HepG2 (cell line): ENCODE measurements around the gene C1QTNF1.

Experiments
- EEA1 ChIP-seq: sonication (generic); formaldehyde crosslinking; IDR thresholded peaks from 2 replicates; pipeline ENCODE4 v1.5.1; 2020; ENCODE audit warnings: mild to moderate bottlenecking, missing genetic modification reagents, borderline replicate concordance
- HIVEP1 ChIP-seq: sonication (generic); formaldehyde crosslinking; IDR thresholded peaks from 2 replicates; pipeline ENCODE4 v1.4.0; 2020; ENCODE audit warnings: mild to moderate bottlenecking, missing genetic modification reagents
- RELA ChIP-seq: sonication (generic); formaldehyde crosslinking; IDR thresholded peaks from 2 replicates; pipeline ENCODE4 v1.4.0; 2020; ENCODE audit warnings: missing genetic modification reagents
- TEAD2 ChIP-seq: sonication (generic); formaldehyde crosslinking; IDR thresholded peaks from 2 replicates; pipeline ENCODE4 v1.9.0; 2021; ENCODE audit warnings: missing genetic modification reagents
- ZFX ChIP-seq: sonication (generic); formaldehyde crosslinking; IDR thresholded peaks from 2 replicates; pipeline ENCODE4 v1.4.0; 2020; ENCODE audit warnings: mild to moderate bottlenecking, low read depth, missing genetic modification reagents, moderate library complexity
- TF ChIP-seq, protein P1 (sequence below): sonication (generic); formaldehyde crosslinking; IDR thresholded peaks from 2 replicates; pipeline ENCODE4 v1.5.0; 2020; ENCODE audit warnings: mild to moderate bottlenecking, missing genetic modification reagents, moderate library complexity
- TF ChIP-seq, protein P2 (sequence below): sonication (generic); formaldehyde crosslinking; conservative IDR thresholded peaks from 2 replicates; pipeline ENCODE4 v1.5.0; 2020; ENCODE audit warnings: missing genetic modification reagents

DNA sequence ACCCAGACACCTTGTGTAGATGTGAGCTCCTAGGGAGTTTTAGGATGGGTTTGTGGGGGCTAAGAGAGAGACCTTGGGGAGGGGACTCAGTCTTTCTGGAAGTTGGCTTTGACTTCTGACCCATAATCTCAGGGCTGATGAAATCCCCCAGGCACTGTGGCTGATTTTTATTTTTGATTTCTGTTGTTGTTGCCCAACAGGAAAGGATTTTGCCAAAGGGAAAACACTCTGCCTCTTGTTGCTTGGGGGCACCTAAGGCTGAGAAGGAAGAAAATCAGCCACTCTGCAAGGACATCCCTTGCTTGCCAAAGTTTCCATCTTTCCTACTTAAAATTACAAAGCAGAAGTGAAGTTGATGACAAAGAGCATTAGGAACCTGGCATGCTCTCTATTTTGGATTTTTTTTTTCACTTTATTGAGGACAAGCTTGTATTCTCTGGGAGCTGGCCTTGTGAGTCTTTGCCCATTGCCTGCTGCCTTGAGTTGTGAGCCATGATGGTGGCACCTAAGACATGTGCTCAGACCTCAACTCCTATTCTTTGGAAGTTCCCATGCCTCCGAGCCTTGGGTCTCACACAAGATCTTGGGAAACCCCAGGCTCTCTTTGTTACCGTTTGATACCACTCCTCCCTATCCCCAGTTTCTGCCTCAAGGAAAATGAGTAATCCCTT, 3.2 kb upstream of the C1QTNF1 start:
- TF ChIP-seq ZFX (CRISPR knock-in tag) (no peak), RELA (CRISPR knock-in tag) (no peak), TEAD2 (CRISPR knock-in tag) (no peak), EEA1 (CRISPR knock-in tag) (no peak), HIVEP1 (CRISPR knock-in tag) (no peak)
- TF ChIP-seq, protein P1, sequence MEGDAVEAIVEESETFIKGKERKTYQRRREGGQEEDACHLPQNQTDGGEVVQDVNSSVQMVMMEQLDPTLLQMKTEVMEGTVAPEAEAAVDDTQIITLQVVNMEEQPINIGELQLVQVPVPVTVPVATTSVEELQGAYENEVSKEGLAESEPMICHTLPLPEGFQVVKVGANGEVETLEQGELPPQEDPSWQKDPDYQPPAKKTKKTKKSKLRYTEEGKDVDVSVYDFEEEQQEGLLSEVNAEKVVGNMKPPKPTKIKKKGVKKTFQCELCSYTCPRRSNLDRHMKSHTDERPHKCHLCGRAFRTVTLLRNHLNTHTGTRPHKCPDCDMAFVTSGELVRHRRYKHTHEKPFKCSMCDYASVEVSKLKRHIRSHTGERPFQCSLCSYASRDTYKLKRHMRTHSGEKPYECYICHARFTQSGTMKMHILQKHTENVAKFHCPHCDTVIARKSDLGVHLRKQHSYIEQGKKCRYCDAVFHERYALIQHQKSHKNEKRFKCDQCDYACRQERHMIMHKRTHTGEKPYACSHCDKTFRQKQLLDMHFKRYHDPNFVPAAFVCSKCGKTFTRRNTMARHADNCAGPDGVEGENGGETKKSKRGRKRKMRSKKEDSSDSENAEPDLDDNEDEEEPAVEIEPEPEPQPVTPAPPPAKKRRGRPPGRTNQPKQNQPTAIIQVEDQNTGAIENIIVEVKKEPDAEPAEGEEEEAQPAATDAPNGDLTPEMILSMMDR (CRISPR knock-in tag), result no peak
- TF ChIP-seq, protein P2, sequence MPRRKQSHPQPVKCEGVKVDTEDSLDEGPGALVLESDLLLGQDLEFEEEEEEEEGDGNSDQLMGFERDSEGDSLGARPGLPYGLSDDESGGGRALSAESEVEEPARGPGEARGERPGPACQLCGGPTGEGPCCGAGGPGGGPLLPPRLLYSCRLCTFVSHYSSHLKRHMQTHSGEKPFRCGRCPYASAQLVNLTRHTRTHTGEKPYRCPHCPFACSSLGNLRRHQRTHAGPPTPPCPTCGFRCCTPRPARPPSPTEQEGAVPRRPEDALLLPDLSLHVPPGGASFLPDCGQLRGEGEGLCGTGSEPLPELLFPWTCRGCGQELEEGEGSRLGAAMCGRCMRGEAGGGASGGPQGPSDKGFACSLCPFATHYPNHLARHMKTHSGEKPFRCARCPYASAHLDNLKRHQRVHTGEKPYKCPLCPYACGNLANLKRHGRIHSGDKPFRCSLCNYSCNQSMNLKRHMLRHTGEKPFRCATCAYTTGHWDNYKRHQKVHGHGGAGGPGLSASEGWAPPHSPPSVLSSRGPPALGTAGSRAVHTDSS (CRISPR knock-in tag), result no peak
